ENCODE results near the gene DYRK4.

- TF ChIP-seq CTCF (conservative IDR thresholded peaks at IDR 0.05; ENCODE audit: low read depth, low read length) (no peak), POLR2A (IDR thresholded peaks at IDR 0.05; ENCODE audit: low read depth, low read length) (no peak), MXI1 (IDR thresholded peaks at IDR 0.05; ENCODE audit: borderline replicate concordance, low read depth, low read length) (no peak), USF2 (IDR thresholded peaks at IDR 0.05; ENCODE audit: low read depth, low read length) (no peak), RAD21 (IDR thresholded peaks at IDR 0.05; ENCODE audit: low read length) (no peak), SMC3 (IDR thresholded peaks at IDR 0.05; ENCODE audit: low read depth, low read length) (no peak), CEBPB (IDR thresholded peaks at IDR 0.05; ENCODE audit: low read depth, low read length) (no peak), MAFK (IDR thresholded peaks at IDR 0.05; ENCODE audit: low read depth, low read length) (no peak), RCOR1 (IDR thresholded peaks at IDR 0.05; ENCODE audit: insufficient replicate concordance, low read length) (no peak), RFX5 (IDR thresholded peaks at IDR 0.05; ENCODE audit: low read depth, low read length) (no peak)
These were observed 22.7 kb upstream of the DYRK4 start for GRCh38 chr12:4539167-4539870.

Measured in IMR-90 (cell line).